Fibroblast of lung (primary cell): Measurements from ENCODE around the gene PTPRA. TPM values are rescaled to one million over a fixed set of nuclear protein-coding genes. Genes with fewer than 3 reads are reported as not detected.

Source experiments
- DNase-seq, 2 donors: peaks; one replicate each; pipeline versions ENCODE4 v3.0.0 to v3.0.0-alpha.2; 2010; ENCODE audit warnings: low read depth in 2 of 2
- H2AFZ ChIP-seq: 2 replicates; pipeline ENCODE4 v1.5.1; 2012; ENCODE audit warnings: low read length, control low read depth, inconsistent platforms
- H3K27ac ChIP-seq: 2 replicates; pipeline ENCODE4 v1.5.1; 2011; ENCODE audit warnings: low read length, control low read depth; ENCODE audit not compliant: insufficient read depth
- H3K27me3 ChIP-seq: 2 replicates; pipeline ENCODE4 v1.5.1; 2011; ENCODE audit warnings: mild to moderate bottlenecking, low read length; ENCODE audit not compliant: control insufficient read depth, insufficient read depth
- H3K36me3 ChIP-seq: 2 replicates; pipeline ENCODE4 v1.5.1; 2011; ENCODE audit warnings: low read length; ENCODE audit not compliant: control insufficient read depth, insufficient read depth
- H3K4me1 ChIP-seq: 2 replicates; pipeline ENCODE4 v1.5.1; 2011; ENCODE audit warnings: low read length; ENCODE audit not compliant: control insufficient read depth, insufficient read depth; ENCODE audit errors: extremely low read depth
- H3K4me2 ChIP-seq: 2 replicates; pipeline ENCODE4 v1.5.1; 2011; ENCODE audit warnings: low read length, control low read depth; ENCODE audit not compliant: insufficient read depth; ENCODE audit errors: extremely low read depth
- H3K4me3 ChIP-seq, 4 experiments: fragments of 200-600 bp in 1 of 4; sonication (generic) in 1 of 4; replicated peaks in 1 of 4; 2 replicates each; pipeline ENCODE4 v1.5.1; 2011 to 2016; ENCODE audit warnings: low read length in 4 of 4, low read depth in 3 of 4, mild to moderate bottlenecking in 3 of 4, control low read depth in 2 of 4, inconsistent platforms in 1 of 4, mixed read lengths in 1 of 4; ENCODE audit not compliant: insufficient read depth in 1 of 4; ENCODE audit errors: control extremely low read depth in 1 of 4
- H3K79me2 ChIP-seq: 2 replicates; pipeline ENCODE4 v1.5.1; 2012; ENCODE audit warnings: mild to moderate bottlenecking, low read length, inconsistent platforms; ENCODE audit not compliant: control insufficient read depth, insufficient read depth
- H3K9ac ChIP-seq: 2 replicates; pipeline ENCODE4 v1.5.1; 2011; ENCODE audit warnings: mild to moderate bottlenecking, low read length, control low read depth; ENCODE audit not compliant: insufficient read depth
- H3K9me3 ChIP-seq: 2 replicates; pipeline ENCODE4 v1.5.1; 2012; ENCODE audit warnings: low read depth, low read length; ENCODE audit not compliant: control insufficient read depth, insufficient read depth
- H4K20me1 ChIP-seq: 2 replicates; pipeline ENCODE4 v1.5.1; 2011; ENCODE audit warnings: low read length; ENCODE audit not compliant: control insufficient read depth, insufficient read depth; ENCODE audit errors: extremely low read depth
- EZH2 ChIP-seq: IDR thresholded peaks from 2 replicates; pipeline ENCODE4 v1.5.1; 2012; ENCODE audit warnings: low read length, control low read depth, mild to moderate bottlenecking; ENCODE audit errors: missing control alignments
- polyA plus RNA-seq, 2 donors: library from polyadenylated mRNA; depleted of rRNA in 1 of 2; stranded (reverse) in 1 of 2; unstranded in 1 of 2; fragments of >200 nt; gene quantifications; 2 replicates each; pipeline ENCODE4 v1.2.1, GENCODE V29; 2011 to 2012; ENCODE audit warnings: missing spikeins in 1 of 2
- total RNA-seq: library from RNA; depleted of rRNA; stranded (reverse); fragments of >200 nt; gene quantifications from 2 replicates; pipeline ENCODE4 v1.2.1, GENCODE V29; 2014
- TF ChIP-seq, protein P1 (sequence below), 2 donors: IDR thresholded peaks in 1 of 2; conservative IDR thresholded peaks in 1 of 2; 1 replicate in 1 of 2; 2 replicates in 1 of 2; pipeline ENCODE4 v1.5.1; 2011 to 2012; ENCODE audit warnings: low read length in 2 of 2, control low read depth in 1 of 2, inconsistent platforms in 1 of 2, low read depth in 1 of 2, mild to moderate bottlenecking in 1 of 2

PTPRA gene
- total and polyA plus RNA-seq, 2 donors (not counting 1 experiment from before 2014, with no cell fraction given) = 27.9 to 127 TPM

DNA sequence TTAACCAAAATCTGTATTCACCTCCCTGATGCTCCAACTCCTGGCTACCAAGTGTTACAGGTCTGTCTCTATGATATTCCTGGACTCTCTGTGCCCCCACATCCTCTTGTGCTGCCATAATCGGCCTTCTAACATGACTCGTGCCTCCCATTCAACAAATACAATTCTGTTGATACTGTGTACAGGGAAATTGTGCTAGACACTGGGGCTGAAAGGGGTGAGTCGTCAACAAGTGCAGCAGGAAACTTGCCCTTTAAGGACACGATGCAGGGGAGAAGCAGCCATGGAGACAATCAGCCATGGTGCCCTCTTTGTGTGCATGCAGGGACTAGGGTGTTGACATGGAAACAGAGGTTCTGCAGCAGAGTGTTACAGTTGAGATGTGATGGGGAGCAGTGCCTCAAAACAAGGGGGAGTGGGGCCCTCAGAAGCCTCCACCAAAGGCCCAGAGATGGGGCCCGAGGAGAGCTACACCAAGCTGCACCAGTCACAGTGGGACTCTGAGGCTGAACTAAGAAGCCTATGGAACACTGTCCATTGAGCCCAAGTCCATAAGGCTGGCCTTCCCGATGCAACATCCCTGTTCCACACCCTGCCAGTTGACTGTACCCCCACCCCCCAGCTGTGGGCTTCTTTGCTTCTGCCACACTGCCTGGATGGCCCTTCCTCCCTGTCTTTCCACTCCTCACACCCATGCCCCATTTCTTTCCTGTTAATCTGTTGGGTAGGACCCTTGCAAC is 35.9 kb upstream of the PTPRA start:
- no peak for DNase-seq
- Histone ChIP-seq H3K4me3 (no peak overlapping the region), H3K27me3 (no peaks in the 10 kb centered on the region), H2AFZ (no peak overlapping the region), H3K9me3 (no peaks in the 10 kb centered on the region), H4K20me1 (no peaks in the 10 kb centered on the region), H3K27ac (no peak overlapping the region), H3K79me2 (peaks cover 9% of the 10 kb centered on the region), H3K36me3 (peaks cover 10% of the 10 kb centered on the region), H3K4me2 (no peak overlapping the region), H3K4me1 (no peaks in the 10 kb centered on the region), H3K9ac (no peak overlapping the region)
- no peak for TF ChIP-seq EZH2
- TF ChIP-seq, protein P1, sequence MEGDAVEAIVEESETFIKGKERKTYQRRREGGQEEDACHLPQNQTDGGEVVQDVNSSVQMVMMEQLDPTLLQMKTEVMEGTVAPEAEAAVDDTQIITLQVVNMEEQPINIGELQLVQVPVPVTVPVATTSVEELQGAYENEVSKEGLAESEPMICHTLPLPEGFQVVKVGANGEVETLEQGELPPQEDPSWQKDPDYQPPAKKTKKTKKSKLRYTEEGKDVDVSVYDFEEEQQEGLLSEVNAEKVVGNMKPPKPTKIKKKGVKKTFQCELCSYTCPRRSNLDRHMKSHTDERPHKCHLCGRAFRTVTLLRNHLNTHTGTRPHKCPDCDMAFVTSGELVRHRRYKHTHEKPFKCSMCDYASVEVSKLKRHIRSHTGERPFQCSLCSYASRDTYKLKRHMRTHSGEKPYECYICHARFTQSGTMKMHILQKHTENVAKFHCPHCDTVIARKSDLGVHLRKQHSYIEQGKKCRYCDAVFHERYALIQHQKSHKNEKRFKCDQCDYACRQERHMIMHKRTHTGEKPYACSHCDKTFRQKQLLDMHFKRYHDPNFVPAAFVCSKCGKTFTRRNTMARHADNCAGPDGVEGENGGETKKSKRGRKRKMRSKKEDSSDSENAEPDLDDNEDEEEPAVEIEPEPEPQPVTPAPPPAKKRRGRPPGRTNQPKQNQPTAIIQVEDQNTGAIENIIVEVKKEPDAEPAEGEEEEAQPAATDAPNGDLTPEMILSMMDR (conservative IDR thresholded peaks at IDR 0.05 in 1 of 2, IDR thresholded peaks at IDR 0.05 in 1 of 2; ENCODE audit: low read depth in 1 of 2, low read length in 2 of 2) = no peak

DNA sequence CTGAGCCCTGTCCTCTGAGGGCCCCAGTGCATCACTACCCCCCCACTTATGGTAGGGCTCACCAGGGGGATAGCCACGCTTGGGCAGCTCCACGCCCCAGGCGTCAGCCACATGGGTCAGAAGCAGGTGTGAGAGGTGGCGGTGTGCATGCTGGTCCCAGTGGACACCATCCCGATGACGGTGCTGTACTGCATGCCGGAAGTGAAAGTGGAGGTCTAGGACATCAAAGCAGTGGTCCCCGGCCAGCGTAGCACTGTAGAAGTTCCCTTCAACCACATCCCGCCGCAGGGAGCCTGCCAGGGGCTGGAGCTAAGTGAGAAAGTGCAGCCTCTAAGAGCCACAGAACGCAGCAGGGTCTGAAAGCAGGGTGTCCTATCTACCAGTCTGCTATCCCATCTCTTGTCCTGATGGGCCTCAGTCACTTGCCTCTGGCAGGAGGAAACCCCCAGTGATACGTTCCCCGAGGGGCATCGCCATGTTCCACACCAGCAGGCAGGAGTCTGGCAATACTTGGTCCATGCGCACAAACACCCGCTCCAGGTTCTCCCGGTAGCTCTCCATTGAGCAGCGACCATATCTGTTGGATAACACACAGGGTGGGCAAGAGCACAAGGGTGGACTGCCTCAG is 35.0 kb upstream of the PTPRA start:
- no peaks in the 10 kb centered on the region for H3K27me3 ChIP-seq

More for the DNA sequence above, 35.0 kb upstream of the PTPRA start:
- no peak overlapping the region for H3K4me2 ChIP-seq
- H3K4me3 ChIP-seq = no peak overlapping the region
- no peak overlapping the region for H2AFZ ChIP-seq
- no peaks in the 10 kb centered on the region for H3K9me3 ChIP-seq
- no peaks in the 10 kb centered on the region for H3K4me1 ChIP-seq
- no peak for DNase-seq
- peaks cover 10% of the 10 kb centered on the region for H3K36me3 ChIP-seq
- no peak overlapping the region for H3K27ac ChIP-seq
- H3K79me2 ChIP-seq = peaks cover 11% of the 10 kb centered on the region
- H3K9ac ChIP-seq = no peak overlapping the region
- TF ChIP-seq EZH2 = no peak
- TF ChIP-seq, protein P1 (conservative IDR thresholded peaks at IDR 0.05 in 1 of 2, IDR thresholded peaks at IDR 0.05 in 1 of 2; ENCODE audit: low read depth in 1 of 2, low read length in 2 of 2) = no peak
- no peaks in the 10 kb centered on the region for H4K20me1 ChIP-seq
